Measurements from ENCODE around the gene PLEKHM2. TPM values are rescaled to one million over a fixed set of nuclear protein-coding genes. Genes with fewer than 3 reads are reported as not detected.
"Not testable (repeated sequence)": the region's sequence is repeated elsewhere in the genome, so short reads cannot be mapped to it uniquely, and the experiment has no call there.

Gene PLEKHM2
- polyA plus RNA-seq, 1 donor (not counting 4 experiments of a cell fraction or from before 2014, with no cell fraction given): 30.0 TPM

DNA sequence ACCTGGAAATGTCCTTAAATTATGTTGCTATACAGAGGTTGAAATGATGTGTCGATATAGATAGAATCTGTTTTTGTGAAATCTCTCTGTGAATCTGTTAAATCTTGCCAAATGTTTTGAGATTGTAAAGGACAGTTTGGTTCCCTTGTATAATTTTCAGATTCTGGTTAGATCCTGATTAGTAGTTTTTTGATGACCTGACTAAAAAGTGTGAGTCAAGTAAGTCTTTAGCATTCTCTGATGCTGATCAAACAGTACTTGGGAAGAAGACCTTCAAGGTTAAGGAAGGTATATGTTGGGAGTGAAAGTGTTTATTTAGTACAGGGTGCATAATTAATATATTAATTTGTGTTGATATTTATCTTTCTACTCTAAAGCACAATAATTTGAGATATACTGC lies 34.2 kb upstream of the PLEKHM2 start:
- TF ChIP-seq EZH2 (IDR thresholded peaks at IDR 0.05; ENCODE audit: low read length): no peak
- TF ChIP-seq, protein P1, sequence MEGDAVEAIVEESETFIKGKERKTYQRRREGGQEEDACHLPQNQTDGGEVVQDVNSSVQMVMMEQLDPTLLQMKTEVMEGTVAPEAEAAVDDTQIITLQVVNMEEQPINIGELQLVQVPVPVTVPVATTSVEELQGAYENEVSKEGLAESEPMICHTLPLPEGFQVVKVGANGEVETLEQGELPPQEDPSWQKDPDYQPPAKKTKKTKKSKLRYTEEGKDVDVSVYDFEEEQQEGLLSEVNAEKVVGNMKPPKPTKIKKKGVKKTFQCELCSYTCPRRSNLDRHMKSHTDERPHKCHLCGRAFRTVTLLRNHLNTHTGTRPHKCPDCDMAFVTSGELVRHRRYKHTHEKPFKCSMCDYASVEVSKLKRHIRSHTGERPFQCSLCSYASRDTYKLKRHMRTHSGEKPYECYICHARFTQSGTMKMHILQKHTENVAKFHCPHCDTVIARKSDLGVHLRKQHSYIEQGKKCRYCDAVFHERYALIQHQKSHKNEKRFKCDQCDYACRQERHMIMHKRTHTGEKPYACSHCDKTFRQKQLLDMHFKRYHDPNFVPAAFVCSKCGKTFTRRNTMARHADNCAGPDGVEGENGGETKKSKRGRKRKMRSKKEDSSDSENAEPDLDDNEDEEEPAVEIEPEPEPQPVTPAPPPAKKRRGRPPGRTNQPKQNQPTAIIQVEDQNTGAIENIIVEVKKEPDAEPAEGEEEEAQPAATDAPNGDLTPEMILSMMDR (optimal IDR thresholded peaks at IDR 0.05 in 1 of 3, IDR thresholded peaks at IDR 0.05 in 1 of 3, conservative IDR thresholded peaks at IDR 0.05 in 1 of 3; ENCODE audit: extremely low read depth in 1 of 3, insufficient read depth in 2 of 3, low read length in 3 of 3): no peak
- H4K20me1 ChIP-seq (ENCODE audit: control insufficient read depth, extremely low read depth, insufficient read depth, low read length): no peaks in the 10 kb centered on the region
- no peaks in the 10 kb centered on the region for H3K9me1 ChIP-seq (ENCODE audit: control insufficient read depth, extremely low read depth, insufficient read depth, low read length)
- no peak overlapping the region for H3K27ac ChIP-seq (ENCODE audit: control insufficient read depth, insufficient read depth, low read length)
- H3K9ac ChIP-seq (ENCODE audit: control insufficient read depth, extremely low read depth, insufficient read depth, low read length): no peak overlapping the region
- DNase-seq (ENCODE audit: low read depth, low spot score): no peak
- no peak for FAIRE-seq
- no peak overlapping the region for H2AFZ ChIP-seq (ENCODE audit: control insufficient read depth, low read length)
- dilution Hi-C loops (cut with MboI; ENCODE audit: extremely low pct_ligation_motif_present, low sequenced_read_pairs): no loop called here
- H3K4me1 ChIP-seq (ENCODE audit: control insufficient read depth, extremely low read depth, insufficient read depth, low read length): no peaks in the 10 kb centered on the region
- no peaks in the 10 kb centered on the region for H3K27me3 ChIP-seq (ENCODE audit: control insufficient read depth, extremely low read depth, insufficient read depth, low read length)
- peaks cover 8 to 18% of the 10 kb centered on the region in 2 experiments for H3K36me3 ChIP-seq (ENCODE audit: control insufficient read depth in 2 of 2, extremely low read depth in 1 of 2, insufficient read depth in 2 of 2, low read length in 2 of 2)
- no peak overlapping the region for H3K4me3 ChIP-seq (ENCODE audit: control insufficient read depth in 2 of 3, extremely low read depth in 1 of 3, insufficient read depth in 2 of 3, low read depth in 1 of 3, low read length in 3 of 3)
- H3K79me2 ChIP-seq (ENCODE audit: control insufficient read depth, insufficient read depth, low read length): no peaks in the 10 kb centered on the region
- H3K9me3 ChIP-seq (ENCODE audit: control insufficient read depth, low read depth, low read length): no peaks in the 10 kb centered on the region
- no peak overlapping the region for H3K4me2 ChIP-seq (ENCODE audit: control insufficient read depth, extremely low read depth, insufficient read depth, low read depth, low read length)

DNA sequence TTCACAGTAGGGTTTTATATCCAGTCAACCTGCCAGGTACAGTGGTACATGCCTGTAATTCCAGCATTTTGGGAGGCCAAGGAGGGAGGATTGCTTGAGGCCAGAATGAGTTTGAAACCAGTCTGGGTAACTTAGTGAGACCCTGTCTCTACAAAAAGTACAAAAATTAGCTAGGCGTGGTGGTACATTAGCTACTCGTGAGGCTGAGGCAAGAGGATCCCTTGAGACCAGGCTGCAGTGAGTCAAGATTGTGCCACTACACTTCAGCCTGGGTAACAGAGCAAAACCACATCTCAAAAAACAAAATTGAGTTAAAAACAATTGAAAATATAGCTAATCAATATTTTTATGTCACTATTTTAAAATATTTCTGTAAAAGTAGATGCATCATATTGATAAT lies 33.7 kb upstream of the PLEKHM2 start:
- no peak for FAIRE-seq

DNA sequence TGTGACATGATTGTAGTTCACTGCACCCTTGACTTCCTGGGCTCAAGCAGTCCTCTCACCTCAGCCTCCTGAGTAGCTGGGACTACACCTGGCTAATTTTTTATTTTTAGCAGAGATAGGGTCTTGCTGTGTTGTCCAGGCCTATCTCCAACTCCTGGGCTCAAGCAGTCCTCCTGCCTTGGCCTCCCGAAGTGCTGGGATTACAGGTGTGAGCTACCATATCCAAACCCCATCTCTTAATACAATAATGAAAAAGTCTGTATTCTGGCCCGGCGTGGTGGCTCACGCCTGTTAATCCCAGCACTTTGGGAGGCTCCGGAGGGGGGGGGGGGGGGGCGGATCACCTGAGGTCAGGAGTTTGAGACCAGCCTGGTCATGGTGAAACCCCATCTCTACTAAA lies 32.0 kb upstream of the PLEKHM2 start:
- H3K4me3 ChIP-seq (ENCODE audit: control insufficient read depth in 2 of 3, extremely low read depth in 1 of 3, insufficient read depth in 2 of 3, low read depth in 1 of 3, low read length in 3 of 3); H2AFZ ChIP-seq (ENCODE audit: control insufficient read depth, low read length); H4K20me1 ChIP-seq (ENCODE audit: control insufficient read depth, extremely low read depth, insufficient read depth, low read length); H3K79me2 ChIP-seq (ENCODE audit: control insufficient read depth, insufficient read depth, low read length); H3K4me2 ChIP-seq (ENCODE audit: control insufficient read depth, extremely low read depth, insufficient read depth, low read depth, low read length); H3K9me3 ChIP-seq (ENCODE audit: control insufficient read depth, low read depth, low read length); dilution Hi-C loops (cut with MboI; ENCODE audit: extremely low pct_ligation_motif_present, low sequenced_read_pairs); FAIRE-seq; H3K27ac ChIP-seq (ENCODE audit: control insufficient read depth, insufficient read depth, low read length); H3K9me1 ChIP-seq (ENCODE audit: control insufficient read depth, extremely low read depth, insufficient read depth, low read length); DNase-seq (ENCODE audit: low read depth, low spot score); H3K9ac ChIP-seq (ENCODE audit: control insufficient read depth, extremely low read depth, insufficient read depth, low read length); H3K4me1 ChIP-seq (ENCODE audit: control insufficient read depth, extremely low read depth, insufficient read depth, low read length); H3K27me3 ChIP-seq (ENCODE audit: control insufficient read depth, extremely low read depth, insufficient read depth, low read length): not testable (repeated sequence)
- H3K36me3 ChIP-seq (ENCODE audit: control insufficient read depth in 2 of 2, extremely low read depth in 1 of 2, insufficient read depth in 2 of 2, low read length in 2 of 2): peaks cover 10 to 24% of the 10 kb centered on the region in 2 experiments

More for the DNA sequence above, 33.7 kb upstream of the PLEKHM2 start:
- Histone ChIP-seq H2AFZ (ENCODE audit: control insufficient read depth, low read length) (no peak overlapping the region), H3K4me2 (ENCODE audit: control insufficient read depth, extremely low read depth, insufficient read depth, low read depth, low read length) (no peak overlapping the region), H3K4me3 (ENCODE audit: control insufficient read depth in 2 of 3, extremely low read depth in 1 of 3, insufficient read depth in 2 of 3, low read depth in 1 of 3, low read length in 3 of 3) (no peak overlapping the region), H3K9me3 (ENCODE audit: control insufficient read depth, low read depth, low read length) (no peaks in the 10 kb centered on the region), H3K27me3 (ENCODE audit: control insufficient read depth, extremely low read depth, insufficient read depth, low read length) (no peaks in the 10 kb centered on the region), H3K79me2 (ENCODE audit: control insufficient read depth, insufficient read depth, low read length) (no peaks in the 10 kb centered on the region), H3K9ac (ENCODE audit: control insufficient read depth, extremely low read depth, insufficient read depth, low read length) (no peak overlapping the region), H3K36me3 (ENCODE audit: control insufficient read depth in 2 of 2, extremely low read depth in 1 of 2, insufficient read depth in 2 of 2, low read length in 2 of 2) (peaks cover 8 to 16% of the 10 kb centered on the region in 2 experiments), H3K4me1 (ENCODE audit: control insufficient read depth, extremely low read depth, insufficient read depth, low read length) (no peaks in the 10 kb centered on the region), H4K20me1 (ENCODE audit: control insufficient read depth, extremely low read depth, insufficient read depth, low read length) (no peaks in the 10 kb centered on the region), H3K9me1 (ENCODE audit: control insufficient read depth, extremely low read depth, insufficient read depth, low read length) (no peaks in the 10 kb centered on the region), H3K27ac (ENCODE audit: control insufficient read depth, insufficient read depth, low read length) (no peak overlapping the region)
- dilution Hi-C loops (cut with MboI; ENCODE audit: extremely low pct_ligation_motif_present, low sequenced_read_pairs): no loop called here
- DNase-seq (ENCODE audit: low read depth, low spot score): no peak
- no peak for TF ChIP-seq EZH2 (IDR thresholded peaks at IDR 0.05; ENCODE audit: low read length)
- TF ChIP-seq, protein P1 (optimal IDR thresholded peaks at IDR 0.05 in 1 of 3, IDR thresholded peaks at IDR 0.05 in 1 of 3, conservative IDR thresholded peaks at IDR 0.05 in 1 of 3; ENCODE audit: extremely low read depth in 1 of 3, insufficient read depth in 2 of 3, low read length in 3 of 3): no peak

Data from keratinocyte (primary cell).